PFSK-1 (cell line): ENCODE measurements around the gene IL18.

ENCODE experiments used
- FOXP2 ChIP-seq: optimal IDR thresholded peaks from 2 replicates; pipeline ENCODE3; 2011; ENCODE audit warnings: borderline replicate concordance, control low read depth, inconsistent platforms; ENCODE audit not compliant: insufficient read depth; ENCODE audit errors: extremely low read length, extremely low read depth
- POLR2AphosphoS5 ChIP-seq: IDR thresholded peaks from 2 replicates; pipeline ENCODE4 v1.6.1; 2012; ENCODE audit warnings: low read depth, mild to moderate bottlenecking, control low read depth, low read length, moderate library complexity
- REST ChIP-seq, 2 experiments: IDR thresholded peaks; 2 replicates each; pipeline versions ENCODE4 v1.6.1 to v1.8.0; 2011 to 2012; ENCODE audit warnings: low read depth in 2 of 2, low read length in 2 of 2, control low read depth in 1 of 2, inconsistent platforms in 1 of 2, mild to moderate bottlenecking in 1 of 2, moderate library complexity in 1 of 2; ENCODE audit not compliant: insufficient read depth in 1 of 2
- SIN3A ChIP-seq: IDR thresholded peaks from 2 replicates; pipeline ENCODE4 v1.6.1; 2012; ENCODE audit warnings: mild to moderate bottlenecking, low read length, moderate library complexity, borderline replicate concordance; ENCODE audit not compliant: insufficient read depth
- TAF1 ChIP-seq: IDR thresholded peaks from 2 replicates; pipeline ENCODE4 v1.6.1; 2012; ENCODE audit warnings: low read length, control low read depth, borderline replicate concordance; ENCODE audit not compliant: insufficient read depth

The IL18 gene

GRCh38 chr11:112143597-112143996 lies 20.3 kb downstream of the IL18 start:
- TF ChIP-seq REST (IDR thresholded peaks at IDR 0.05; ENCODE audit: insufficient read depth in 1 of 2, low read depth in 2 of 2, low read length in 2 of 2) (no peak), POLR2AphosphoS5 (no peak), SIN3A (no peak), TAF1 (no peak), FOXP2 (no peak)

GRCh38 chr11:112134473-112134872 lies 29.4 kb downstream of the IL18 start:
- TF ChIP-seq FOXP2 = no peak
- no peak for TF ChIP-seq POLR2AphosphoS5
- TF ChIP-seq TAF1 = no peak

GRCh38 chr11:112132737-112133136 lies 31.2 kb downstream of the IL18 start:
- TF ChIP-seq SIN3A = no peak
- TF ChIP-seq REST (IDR thresholded peaks at IDR 0.05; ENCODE audit: insufficient read depth in 1 of 2, low read depth in 2 of 2, low read length in 2 of 2) = no peak
- no peak for TF ChIP-seq POLR2AphosphoS5
- TF ChIP-seq TAF1 = no peak
- TF ChIP-seq FOXP2 = no peak

- TF ChIP-seq TAF1 (no peak), POLR2AphosphoS5 (no peak), REST (IDR thresholded peaks at IDR 0.05; ENCODE audit: insufficient read depth in 1 of 2, low read depth in 2 of 2, low read length in 2 of 2) (no peak), SIN3A (no peak), FOXP2 (no peak)
Observed at GRCh38 chr11:112129656-112130055, 34.2 kb downstream of the IL18 start.

GRCh38 chr11:112128483-112129121 lies 35.3 kb downstream of the IL18 start:
- no peak for TF ChIP-seq FOXP2
- no peak for TF ChIP-seq POLR2AphosphoS5
- TF ChIP-seq SIN3A = no peak
- TF ChIP-seq TAF1 = no peak
- no peak for TF ChIP-seq REST (IDR thresholded peaks at IDR 0.05; ENCODE audit: insufficient read depth in 1 of 2, low read depth in 2 of 2, low read length in 2 of 2)
